ENCODE data around the gene SOX5. TPM values are rescaled to one million over a fixed set of nuclear protein-coding genes. Genes with fewer than 3 reads are reported as not detected.

The SOX5 gene
- total and polyA plus RNA-seq, 9 of the 15 experiments (the other 6 are each of a cell fraction or from before 2014, with no cell fraction given), result 8.3 to 16.5 (median 11.9) TPM

DNA sequence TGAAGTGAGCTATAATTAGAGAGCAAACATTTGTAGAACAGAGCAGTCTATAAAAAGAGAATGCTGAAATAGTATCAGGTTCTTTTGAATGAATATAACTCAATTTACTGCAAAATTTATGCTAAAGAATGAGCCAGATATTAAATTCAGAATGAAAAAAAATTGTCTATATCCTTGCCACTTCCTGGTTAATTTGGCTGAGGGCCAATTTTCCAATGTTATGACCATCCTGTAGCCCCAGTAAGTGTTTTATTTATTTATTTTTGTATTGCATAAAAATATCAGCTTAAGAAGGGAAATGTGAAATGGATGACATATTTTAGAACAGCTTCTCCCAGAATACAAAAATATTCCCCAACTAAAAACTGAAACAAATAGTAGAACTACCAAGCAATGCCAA, 263.4 kb downstream of the SOX5 start:
- no peak for FAIRE-seq
- in situ Hi-C loops (cut with MboI), result no loop called here

More for the DNA sequence above, 263.4 kb downstream of the SOX5 start:
- Histone ChIP-seq H3K27me3 (ENCODE audit: control insufficient read depth in 2 of 2, insufficient read depth in 2 of 2, low read length in 2 of 2) (no peaks in the 10 kb centered on the region), H3K9ac (ENCODE audit: insufficient read depth in 1 of 2, low read depth in 2 of 2, low read length in 2 of 2) (no peak overlapping the region), H3K4me2 (ENCODE audit: insufficient read depth, low read length) (no peak overlapping the region), H3K4me1 (replicated peaks in 1 of 2; ENCODE audit: control insufficient read depth in 2 of 2, insufficient read depth in 2 of 2, low read length in 2 of 2) (no peaks in the 10 kb centered on the region), H3K4me3 (no peak overlapping the region), H3K79me2 (ENCODE audit: control insufficient read depth, insufficient read depth, low read length) (no peaks in the 10 kb centered on the region), H3K9me3 (replicated peaks; ENCODE audit: control insufficient read depth, insufficient read depth, low read depth, low read length) (0 out of 2 replicates have a peak, but pooled peaks cover 2% of the 10 kb centered on the region), H3K36me3 (ENCODE audit: control insufficient read depth, insufficient read depth, low read length) (no peaks in the 10 kb centered on the region), H3K27ac (ENCODE audit: extremely low read depth, low read depth, low read length) (no peak overlapping the region), H3K9me1 (ENCODE audit: control insufficient read depth, insufficient read depth, low read length) (no peaks in the 10 kb centered on the region), H4K20me1 (replicated peaks; ENCODE audit: control insufficient read depth, insufficient read depth, low read length) (no peaks in the 10 kb centered on the region), H2AFZ (ENCODE audit: low read depth, low read length) (no peak overlapping the region)
- POLR2A ChIA-PET, result interaction anchor here (0.7 to 0.9 kb wide), 2 partner anchors 15 to 26 kb away, joined by 3 to 4 read pairs; no protein-coding TSS in a partner anchor
- no TSS peak for BruUV-seq (replicated peaks)
- intact Hi-C loops (cut with micrococcal nuclease), result no loop called here
- DNase-seq (ENCODE audit: extremely low read depth in 1 of 4, low spot score in 3 of 4) (no peak), ATAC-seq (no peak)
- CTCF ChIA-PET (ENCODE audit: low intra/inter-chr PET ratio), result no interaction called here
- TF ChIP-seq MIER1 (IDR thresholded peaks at IDR 0.05; ENCODE audit: low read depth) (no peak), NFIX (CRISPR knock-in tag; IDR thresholded peaks at IDR 0.05; ENCODE audit: low read depth) (peak; percentile 69), NFIC (IDR thresholded peaks at IDR 0.05) (peak; percentile 95), PTTG1 (tag; IDR thresholded peaks at IDR 0.05; ENCODE audit: low read depth) (no peak), GABPB1 (CRISPR knock-in tag; IDR thresholded peaks at IDR 0.05) (no peak), ZNF436 (CRISPR knock-in tag; IDR thresholded peaks at IDR 0.05) (no peak), WHSC1 (IDR thresholded peaks at IDR 0.05; ENCODE audit: low read length) (no peak), ZNF717 (CRISPR knock-in tag; IDR thresholded peaks at IDR 0.05) (no peak), ETV6 (IDR thresholded peaks at IDR 0.05; ENCODE audit: borderline replicate concordance in 1 of 2, low read depth in 2 of 2, low read length in 1 of 2) (no peak), ETV6 (CRISPR knock-in tag; IDR thresholded peaks at IDR 0.05; ENCODE audit: borderline replicate concordance) (no peak), ERF (CRISPR knock-in tag; IDR thresholded peaks at IDR 0.05) (no peak), DMBX1 (CRISPR knock-in tag; IDR thresholded peaks at IDR 0.05; ENCODE audit: borderline replicate concordance) (no peak), ZNF699 (CRISPR knock-in tag; IDR thresholded peaks at IDR 0.05; ENCODE audit: insufficient replicate concordance) (no peak), CTBP1 (IDR thresholded peaks at IDR 0.05; ENCODE audit: borderline replicate concordance) (no peak), PRMT5 (CRISPR knock-in tag; IDR thresholded peaks at IDR 0.05) (no peak), KDM1A (IDR thresholded peaks at IDR 0.05) (no peak)
- TF ChIP-seq, protein P1, sequence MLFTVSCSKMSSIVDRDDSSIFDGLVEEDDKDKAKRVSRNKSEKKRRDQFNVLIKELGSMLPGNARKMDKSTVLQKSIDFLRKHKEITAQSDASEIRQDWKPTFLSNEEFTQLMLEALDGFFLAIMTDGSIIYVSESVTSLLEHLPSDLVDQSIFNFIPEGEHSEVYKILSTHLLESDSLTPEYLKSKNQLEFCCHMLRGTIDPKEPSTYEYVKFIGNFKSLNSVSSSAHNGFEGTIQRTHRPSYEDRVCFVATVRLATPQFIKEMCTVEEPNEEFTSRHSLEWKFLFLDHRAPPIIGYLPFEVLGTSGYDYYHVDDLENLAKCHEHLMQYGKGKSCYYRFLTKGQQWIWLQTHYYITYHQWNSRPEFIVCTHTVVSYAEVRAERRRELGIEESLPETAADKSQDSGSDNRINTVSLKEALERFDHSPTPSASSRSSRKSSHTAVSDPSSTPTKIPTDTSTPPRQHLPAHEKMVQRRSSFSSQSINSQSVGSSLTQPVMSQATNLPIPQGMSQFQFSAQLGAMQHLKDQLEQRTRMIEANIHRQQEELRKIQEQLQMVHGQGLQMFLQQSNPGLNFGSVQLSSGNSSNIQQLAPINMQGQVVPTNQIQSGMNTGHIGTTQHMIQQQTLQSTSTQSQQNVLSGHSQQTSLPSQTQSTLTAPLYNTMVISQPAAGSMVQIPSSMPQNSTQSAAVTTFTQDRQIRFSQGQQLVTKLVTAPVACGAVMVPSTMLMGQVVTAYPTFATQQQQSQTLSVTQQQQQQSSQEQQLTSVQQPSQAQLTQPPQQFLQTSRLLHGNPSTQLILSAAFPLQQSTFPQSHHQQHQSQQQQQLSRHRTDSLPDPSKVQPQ (CRISPR knock-in tag; IDR thresholded peaks at IDR 0.05; ENCODE audit: borderline replicate concordance), result no peak
- TF ChIP-seq, protein P2, sequence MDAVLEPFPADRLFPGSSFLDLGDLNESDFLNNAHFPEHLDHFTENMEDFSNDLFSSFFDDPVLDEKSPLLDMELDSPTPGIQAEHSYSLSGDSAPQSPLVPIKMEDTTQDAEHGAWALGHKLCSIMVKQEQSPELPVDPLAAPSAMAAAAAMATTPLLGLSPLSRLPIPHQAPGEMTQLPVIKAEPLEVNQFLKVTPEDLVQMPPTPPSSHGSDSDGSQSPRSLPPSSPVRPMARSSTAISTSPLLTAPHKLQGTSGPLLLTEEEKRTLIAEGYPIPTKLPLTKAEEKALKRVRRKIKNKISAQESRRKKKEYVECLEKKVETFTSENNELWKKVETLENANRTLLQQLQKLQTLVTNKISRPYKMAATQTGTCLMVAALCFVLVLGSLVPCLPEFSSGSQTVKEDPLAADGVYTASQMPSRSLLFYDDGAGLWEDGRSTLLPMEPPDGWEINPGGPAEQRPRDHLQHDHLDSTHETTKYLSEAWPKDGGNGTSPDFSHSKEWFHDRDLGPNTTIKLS (IDR thresholded peaks at IDR 0.05; ENCODE audit: borderline replicate concordance, low read depth), result no peak
- TF ChIP-seq, protein P3, sequence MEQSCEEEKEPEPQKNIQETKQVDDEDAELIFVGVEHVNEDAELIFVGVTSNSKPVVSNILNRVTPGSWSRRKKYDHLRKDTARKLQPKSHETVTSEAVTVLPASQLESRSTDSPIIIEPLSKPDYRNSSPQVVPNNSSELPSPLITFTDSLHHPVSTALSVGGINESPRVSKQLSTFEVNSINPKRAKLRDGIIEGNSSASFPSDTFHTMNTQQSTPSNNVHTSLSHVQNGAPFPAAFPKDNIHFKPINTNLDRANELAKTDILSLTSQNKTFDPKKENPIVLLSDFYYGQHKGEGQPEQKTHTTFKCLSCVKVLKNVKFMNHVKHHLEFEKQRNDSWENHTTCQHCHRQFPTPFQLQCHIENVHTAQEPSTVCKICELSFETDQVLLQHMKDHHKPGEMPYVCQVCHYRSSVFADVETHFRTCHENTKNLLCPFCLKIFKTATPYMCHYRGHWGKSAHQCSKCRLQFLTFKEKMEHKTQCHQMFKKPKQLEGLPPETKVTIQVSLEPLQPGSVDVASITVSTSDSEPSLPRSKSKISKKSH (CRISPR knock-in tag; IDR thresholded peaks at IDR 0.05), result no peak
